Parathyroid adenoma (tissue), 2 donors: ENCODE measurements around the gene ST3GAL4.

Experiments used
- H2AFZ ChIP-seq: fragments of 300-600 bp; sonication (generic); one replicate; pipeline ENCODE4 v1.7.0; 2017; ENCODE audit warnings: antibody characterized with exemption, mild to moderate bottlenecking
- H3K27ac ChIP-seq: fragments of 300-600 bp; sonication (generic); one replicate; pipeline ENCODE4 v1.7.0; 2017
- H3K27me3 ChIP-seq: fragments of 300-600 bp; sonication (generic); one replicate; pipeline ENCODE4 v1.7.0; 2017; ENCODE audit warnings: low read length; ENCODE audit not compliant: control insufficient read depth, insufficient read depth
- H3K36me3 ChIP-seq: fragments of 300-600 bp; sonication (generic); one replicate; pipeline ENCODE4 v1.7.0; 2017; ENCODE audit warnings: low read length; ENCODE audit not compliant: control insufficient read depth, insufficient read depth
- H3K4me1 ChIP-seq: fragments of 300-600 bp; sonication (generic); one replicate; pipeline ENCODE4 v1.7.0; 2017; ENCODE audit warnings: control low read depth
- H3K4me2 ChIP-seq: fragments of 300-600 bp; sonication (generic); one replicate; pipeline ENCODE4 v1.7.0; 2017; ENCODE audit warnings: low read length
- H3K4me3 ChIP-seq: fragments of 300-600 bp; sonication (generic); one replicate; pipeline ENCODE4 v1.7.0; 2017; ENCODE audit warnings: low read depth, low read length
- H3K79me2 ChIP-seq: fragments of 300-600 bp; sonication (generic); one replicate; pipeline ENCODE4 v1.7.0; 2017; ENCODE audit warnings: control low read depth
- H3K9ac ChIP-seq: fragments of 300-600 bp; sonication (generic); one replicate; pipeline ENCODE4 v1.7.0; 2017; ENCODE audit warnings: mild to moderate bottlenecking
- H3K9me3 ChIP-seq: fragments of 300-600 bp; sonication (generic); one replicate; pipeline ENCODE4 v1.7.0; 2017; ENCODE audit warnings: low read length; ENCODE audit not compliant: control insufficient read depth
- CTCF ChIP-seq: fragments of 300-600 bp; sonication (generic); IDR thresholded peaks from one replicate; pipeline ENCODE4 v1.7.0; 2017; ENCODE audit warnings: antibody characterized with exemption, mild to moderate bottlenecking
- donor health status: primary hyperparathyroidism.

The ST3GAL4 gene

GRCh38 chr11:126422446-126422845 lies 67.0 kb downstream of the ST3GAL4 start:
- Histone ChIP-seq H3K4me3 (no peak overlapping the region), H3K36me3 (no peaks in the 10 kb centered on the region), H3K4me2 (no peak overlapping the region), H2AFZ (no peak overlapping the region), H3K9ac (no peak overlapping the region), H3K9me3 (no peaks in the 10 kb centered on the region), H3K27me3 (no peaks in the 10 kb centered on the region), H3K4me1 (no peaks in the 10 kb centered on the region), H3K27ac (no peak overlapping the region), H3K79me2 (no peaks in the 10 kb centered on the region)
- no peak for TF ChIP-seq CTCF

- no peak overlapping the region for H3K4me2 ChIP-seq
- no peak overlapping the region for H2AFZ ChIP-seq
- no peak for TF ChIP-seq CTCF
- no peaks in the 10 kb centered on the region for H3K27me3 ChIP-seq
- no peak overlapping the region for H3K9ac ChIP-seq
- H3K36me3 ChIP-seq = no peaks in the 10 kb centered on the region
- no peaks in the 10 kb centered on the region for H3K4me1 ChIP-seq
- H3K9me3 ChIP-seq = no peaks in the 10 kb centered on the region
- no peak overlapping the region for H3K4me3 ChIP-seq
- no peaks in the 10 kb centered on the region for H3K79me2 ChIP-seq
- no peak overlapping the region for H3K27ac ChIP-seq
Observed at GRCh38 chr11:126423154-126423553, 67.7 kb downstream of the ST3GAL4 start.

DNA sequence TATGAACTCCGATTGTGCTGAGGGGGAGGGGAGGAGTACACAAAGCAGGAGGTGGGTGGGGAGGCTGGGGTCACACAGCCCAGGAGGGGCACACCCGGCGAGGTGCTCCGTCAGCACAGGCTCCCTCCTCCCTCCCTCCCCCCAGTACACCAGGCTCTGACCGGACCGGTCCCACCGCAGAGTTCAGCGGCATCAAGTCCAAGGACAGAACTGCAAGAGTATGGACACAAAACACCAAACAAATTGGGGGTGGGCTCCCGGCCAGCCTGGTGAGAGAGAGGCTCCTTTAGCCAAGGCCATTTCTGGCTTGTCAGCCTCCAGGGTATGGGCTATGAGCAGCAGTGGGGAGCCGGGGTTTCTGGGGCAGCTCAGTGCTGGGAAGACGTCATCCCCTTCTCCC lies 68.3 kb downstream of the ST3GAL4 start:
- Histone ChIP-seq H3K27me3 (no peaks in the 10 kb centered on the region), H3K4me3 (no peak overlapping the region), H3K79me2 (no peaks in the 10 kb centered on the region), H2AFZ (no peak overlapping the region), H3K9me3 (no peaks in the 10 kb centered on the region), H3K4me2 (no peak overlapping the region), H3K4me1 (no peaks in the 10 kb centered on the region), H3K27ac (no peak overlapping the region), H3K36me3 (no peaks in the 10 kb centered on the region), H3K9ac (no peak overlapping the region)
- TF ChIP-seq CTCF = no peak

DNA sequence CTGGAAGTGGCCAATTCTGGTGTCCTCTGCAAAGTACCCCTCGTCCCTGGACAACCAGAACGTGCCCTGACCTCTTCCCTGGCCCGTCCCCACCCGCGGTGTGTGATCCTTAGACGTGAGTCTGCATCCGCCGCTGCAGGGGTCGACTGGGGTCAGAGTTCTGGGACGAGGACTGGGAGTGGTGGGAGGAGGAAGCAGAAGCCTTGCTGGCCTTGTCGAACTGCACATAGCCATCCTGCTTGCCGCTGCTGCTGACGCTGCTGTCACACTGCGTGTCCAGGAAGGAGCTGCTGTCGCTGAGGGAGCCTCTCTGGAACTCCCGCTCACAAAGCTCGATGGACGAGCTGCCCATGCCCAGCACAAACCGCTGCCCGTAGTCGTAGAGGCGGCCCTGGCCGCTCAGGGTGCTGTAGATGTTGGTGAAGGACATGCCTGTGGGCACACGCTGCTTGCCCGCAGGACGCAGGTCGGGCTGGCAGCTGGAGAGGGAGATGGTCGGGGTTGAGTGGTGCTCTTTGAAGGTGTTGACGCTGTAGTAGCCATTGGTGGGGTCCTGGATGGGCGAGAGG lies 69.1 kb downstream of the ST3GAL4 start:
- H3K27ac ChIP-seq = no peak overlapping the region

More for the DNA sequence above, 69.1 kb downstream of the ST3GAL4 start:
- Histone ChIP-seq H3K9me3 (no peaks in the 10 kb centered on the region), H3K4me3 (no peak overlapping the region), H3K4me1 (no peaks in the 10 kb centered on the region), H3K4me2 (no peak overlapping the region), H3K36me3 (no peaks in the 10 kb centered on the region), H3K27me3 (no peaks in the 10 kb centered on the region), H3K9ac (no peak overlapping the region), H3K79me2 (no peaks in the 10 kb centered on the region), H2AFZ (no peak overlapping the region)
- no peak for TF ChIP-seq CTCF
